ENCODE measurements around the gene NF2. TPM values are rescaled to one million over a fixed set of nuclear protein-coding genes. Genes with fewer than 3 reads are reported as not detected.

Gene NF2
- total and polyA plus RNA-seq, 7 donors: 12.8 to 59.7 (median 43.2) TPM

- WGBS, 3 donors: 38 to 51% (median 49%) methylated on average over 15 of the region's 15 CpGs
- Histone ChIP-seq H3K4me3 (no peak overlapping the region), H3K27me3 (ENCODE audit: insufficient read depth in 3 of 3, low read length in 2 of 3) (no peaks in the 10 kb centered on the region), H3K9me3 (no peaks in the 10 kb centered on the region), H3K36me3 (ENCODE audit: insufficient read depth in 1 of 2, low read depth in 1 of 2) (peaks cover 0 to 13% of the 10 kb centered on the region in 2 donors), H3K27ac (no peak overlapping the region), H3K4me1 (no peaks in the 10 kb centered on the region)
- DNase-seq (no peak), ATAC-seq (peak in 2 of 4 donors; percentile 6)
- intact Hi-C loops (cut with DNase I): no loop called here
- TF ChIP-seq CTCF (IDR thresholded peaks at IDR 0.05): no peak
Measured at GRCh38 chr22:29726512-29727130, 123.2 kb downstream of the NF2 start.

GRCh38 chr22:29727131-29727523 is 123.7 kb downstream of the NF2 start:
- WGBS, 3 donors: 3 to 9% (median 8%) methylated on average over 14 to 17 of the region's 17 CpGs
- Histone ChIP-seq H3K36me3 (ENCODE audit: insufficient read depth in 1 of 2, low read depth in 1 of 2) (peaks cover 0 to 13% of the 10 kb centered on the region in 2 donors), H3K4me3 (no peak overlapping the region), H3K27me3 (ENCODE audit: insufficient read depth in 3 of 3, low read length in 2 of 3) (no peaks in the 10 kb centered on the region), H3K27ac (no peak overlapping the region), H3K9me3 (no peaks in the 10 kb centered on the region), H3K4me1 (no peaks in the 10 kb centered on the region)
- DNase-seq: peak; percentile 58 to 74
- peak; percentile 38 to 74 (median 60) for ATAC-seq
- intact Hi-C loops (cut with DNase I): no loop called here
- TF ChIP-seq CTCF (IDR thresholded peaks at IDR 0.05): peak; percentile 27

GRCh38 chr22:29729161-29729560 is 125.7 kb downstream of the NF2 start:
- 83 to 85% (median 83%) methylated on average over 20 of the region's 20 CpGs for WGBS, 3 donors
- H3K27me3 ChIP-seq (ENCODE audit: insufficient read depth in 3 of 3, low read length in 2 of 3): no peaks in the 10 kb centered on the region
- peaks cover 0 to 15% of the 10 kb centered on the region in 2 donors for H3K36me3 ChIP-seq (ENCODE audit: insufficient read depth in 1 of 2, low read depth in 1 of 2)
- peaks cover 14% of the 10 kb centered on the region for H3K4me1 ChIP-seq
- no peak overlapping the region for H3K27ac ChIP-seq
- no peaks in the 10 kb centered on the region for H3K9me3 ChIP-seq
- no peak for TF ChIP-seq CTCF (IDR thresholded peaks at IDR 0.05)
- H3K4me3 ChIP-seq: no peak overlapping the region
- intact Hi-C loops (cut with DNase I): no loop called here
- no peak for ATAC-seq
- DNase-seq: no peak

GRCh38 chr22:29731058-29731850 is 127.8 kb downstream of the NF2 start:
- Histone ChIP-seq H3K27ac (no peak overlapping the region), H3K36me3 (ENCODE audit: insufficient read depth in 1 of 2, low read depth in 1 of 2) (peaks cover 0 to 28% of the 10 kb centered on the region in 2 donors), H3K4me1 (peaks cover 20% of the 10 kb centered on the region), H3K27me3 (ENCODE audit: insufficient read depth in 3 of 3, low read length in 2 of 3) (no peaks in the 10 kb centered on the region), H3K9me3 (no peaks in the 10 kb centered on the region), H3K4me3 (no peak overlapping the region)
- ATAC-seq (no peak), DNase-seq (no peak)
- no peak for TF ChIP-seq CTCF (IDR thresholded peaks at IDR 0.05)
- 75 to 80% (median 79%) methylated on average over 18 of the region's 18 CpGs for WGBS, 3 donors
- intact Hi-C loops (cut with DNase I): no loop called here

Measured in psoas muscle (tissue), 8 donors.